Endothelial cell of umbilical vein (primary cell): ENCODE measurements around the gene SDC4. TPM values are rescaled to one million over a fixed set of nuclear protein-coding genes. Genes with fewer than 3 reads are reported as not detected.

Experiments used
- BruUV-seq: library from RNA; stranded (reverse); fragments of 400-500 nt; replicated peaks from 2 replicates; lab custom pipeline; 2021; lab: Mats Ljungman, UMichigan
- CTCF ChIA-PET: fragments of 300-600, 350-600 bp; sonication (Branson Sonifier 250); formaldehyde crosslinking; loops from one replicate; lab custom pipeline; 2021; ENCODE audit warnings: antibody characterized with exemption, inconsistent platforms; lab: Charles Lee
- POLR2A ChIA-PET: fragments of 300-600, 350-600 bp; sonication (Branson Sonifier 250); formaldehyde crosslinking; loops from one replicate; lab custom pipeline; 2021; ENCODE audit warnings: antibody characterized with exemption, inconsistent platforms; lab: Charles Lee
- DNase-seq: peaks from one replicate; pipeline ENCODE4 v3.0.0-alpha.2; 2011; ENCODE audit warnings: low read depth, low spot score
- FAIRE-seq: peaks from 2 replicates; lab custom pipeline; 2011; peaks lifted over from hg19 to GRCh38; lab: Jason Lieb, UNC
- H2AFZ ChIP-seq: 2 replicates; pipeline ENCODE4 v1.6.0; 2012; ENCODE audit warnings: low read depth, low read length, control low read depth, inconsistent platforms
- H3K27ac ChIP-seq: 2 replicates; pipeline ENCODE4 v1.5.1; 2011; ENCODE audit warnings: low read depth, mild to moderate bottlenecking, control low read depth, low read length, moderate library complexity; ENCODE audit not compliant: insufficient read depth
- H3K27me3 ChIP-seq, 2 experiments: 2 replicates each; pipeline versions ENCODE4 v1.6.0 to v1.6.1; 2011; ENCODE audit warnings: low read length in 2 of 2, mixed read lengths in 1 of 2; ENCODE audit not compliant: control insufficient read depth in 2 of 2, insufficient read depth in 2 of 2
- H3K36me3 ChIP-seq, 2 experiments: 2 replicates in 1 of 2; 3 replicates in 1 of 2; pipeline ENCODE4 v1.5.1; 2011; ENCODE audit warnings: low read length in 2 of 2, mild to moderate bottlenecking in 1 of 2, moderate library complexity in 1 of 2; ENCODE audit not compliant: control insufficient read depth in 2 of 2, insufficient read depth in 2 of 2; ENCODE audit errors: extremely low read depth in 1 of 2
- H3K4me1 ChIP-seq: 3 replicates; pipeline ENCODE4 v1.5.1; 2011; ENCODE audit warnings: mild to moderate bottlenecking, low read length; ENCODE audit not compliant: control insufficient read depth, insufficient read depth; ENCODE audit errors: extremely low read depth
- H3K4me2 ChIP-seq: 2 replicates; pipeline ENCODE4 v1.6.1; 2011; ENCODE audit warnings: low read length, control low read depth, mixed read lengths; ENCODE audit not compliant: insufficient read depth
- H3K4me3 ChIP-seq, 3 experiments: fragments of 200-600 bp in 1 of 3; sonication (generic), shearing (Covaris generic) in 1 of 3; replicated peaks in 1 of 3; 2 replicates each; pipeline ENCODE4 v1.5.1; 2011 to 2016; ENCODE audit warnings: control low read depth in 3 of 3, low read length in 3 of 3, mild to moderate bottlenecking in 2 of 3, inconsistent platforms in 1 of 3, low read depth in 1 of 3, moderate library complexity in 1 of 3; ENCODE audit not compliant: insufficient read depth in 1 of 3
- H3K79me2 ChIP-seq: 2 replicates; pipeline ENCODE4 v1.6.0; 2012; ENCODE audit warnings: low read length, inconsistent platforms; ENCODE audit not compliant: control insufficient read depth, insufficient read depth
- H3K9ac ChIP-seq: replicated peaks from 2 replicates; pipeline ENCODE3; 2011; ENCODE audit warnings: low read length, control low read depth; ENCODE audit not compliant: insufficient read depth; ENCODE audit errors: extremely low read depth
- H3K9me1 ChIP-seq: replicated peaks from 3 replicates; pipeline ENCODE4 v1.6.0; 2011; ENCODE audit warnings: mild to moderate bottlenecking, low read length; ENCODE audit not compliant: control insufficient read depth, insufficient read depth; ENCODE audit errors: extremely low read depth
- H3K9me3 ChIP-seq: replicated peaks from 2 replicates; pipeline ENCODE4 v1.5.1; 2012; ENCODE audit warnings: low read length, inconsistent platforms; ENCODE audit not compliant: control insufficient read depth, insufficient read depth
- H4K20me1 ChIP-seq: replicated peaks from 2 replicates; pipeline ENCODE3; 2011; ENCODE audit warnings: mild to moderate bottlenecking, low read length; ENCODE audit not compliant: control insufficient read depth, insufficient read depth; ENCODE audit errors: extremely low read depth
- CTCF ChIP-seq, 2 donors: IDR thresholded peaks; 1 replicate in 1 of 2; 2 replicates in 1 of 2; pipeline ENCODE4 v1.5.1; 2011; ENCODE audit warnings: low read length in 2 of 2, mild to moderate bottlenecking in 2 of 2, moderate library complexity in 2 of 2, control low read depth in 1 of 2, inconsistent platforms in 1 of 2, low read depth in 1 of 2; ENCODE audit not compliant: insufficient read depth in 1 of 2; ENCODE audit errors: extremely low read depth in 1 of 2
- EZH2 ChIP-seq: IDR thresholded peaks from 2 replicates; pipeline ENCODE4 v1.6.1; 2012; ENCODE audit warnings: borderline replicate concordance, low read depth, mild to moderate bottlenecking, moderate library complexity, low read length, inconsistent platforms; ENCODE audit not compliant: severe bottlenecking
- FOS ChIP-seq: IDR thresholded peaks from 2 replicates; pipeline ENCODE4 v1.6.1; 2011; ENCODE audit warnings: mild to moderate bottlenecking, low read length, moderate library complexity, borderline replicate concordance; ENCODE audit not compliant: insufficient read depth
- GATA2 ChIP-seq: IDR thresholded peaks from 2 replicates; pipeline ENCODE4 v1.7.0; 2011; ENCODE audit warnings: low read depth, mild to moderate bottlenecking, moderate library complexity, mixed read lengths, low read length; ENCODE audit not compliant: insufficient read length, insufficient read depth
- JUN ChIP-seq: IDR thresholded peaks from 2 replicates; pipeline ENCODE4 v1.6.1; 2011; ENCODE audit warnings: borderline replicate concordance, low read depth; ENCODE audit not compliant: insufficient read length, insufficient read depth
- MAX ChIP-seq: IDR thresholded peaks from 2 replicates; pipeline ENCODE4 v1.6.1; 2011; ENCODE audit not compliant: insufficient read depth, insufficient read length
- MYC ChIP-seq: IDR thresholded peaks from one replicate; pipeline ENCODE4 v1.6.1; 2011; ENCODE audit warnings: mild to moderate bottlenecking, low read depth, low read length
- POLR2A ChIP-seq: IDR thresholded peaks from 2 replicates; pipeline ENCODE4 v1.6.1; 2012; ENCODE audit warnings: low read depth, mild to moderate bottlenecking, control low read depth, low read length
- POLR2AphosphoS5 ChIP-seq: IDR thresholded peaks from 2 replicates; pipeline ENCODE4 v1.6.1; 2012; ENCODE audit warnings: low read depth, mild to moderate bottlenecking, control low read depth, low read length, moderate library complexity; ENCODE audit not compliant: insufficient read depth
- dilution Hi-C: fragments of 300-500 bp; cut with MboI; formaldehyde crosslinking; loops from one replicate; pipeline ENCODE4 v1.15.0; 2019; ENCODE audit warnings: low sequenced_read_pairs; ENCODE audit not compliant: extremely low pct_ligation_motif_present
- intact Hi-C: fragments of 100-400 bp; cut with micrococcal nuclease; formaldehyde crosslinking; loops from one replicate; pipeline ENCODE4 v1.10.0; 2022
- polyA plus RNA-seq, 4 experiments: library from polyadenylated mRNA; depleted of rRNA in 3 of 4; stranded (reverse) in 3 of 4; unstranded in 1 of 4; fragments of >200 nt; gene quantifications; 2 replicates each; pipeline versions ENCODE4 v1.2.1 to v1.2.3, GENCODE V29; 2011 to 2012; ENCODE audit warnings: missing spikeins in 1 of 4
- total RNA-seq: library from RNA; stranded (reverse); gene quantifications from 2 replicates; pipeline ENCODE4 v1.2.3, GENCODE V29; 2021

Gene SDC4
- total and polyA plus RNA-seq, 2 donors (not counting 3 experiments of a cell fraction or from before 2014, with no cell fraction given), result 26.3 to 32.0 TPM

- H3K27ac ChIP-seq, result no peak overlapping the region
- dilution Hi-C loops, result no loop called here
- BruUV-seq, result no TSS peak
- no peak overlapping the region for H3K9ac ChIP-seq
- POLR2A ChIA-PET, result interaction anchor here (0.5 kb wide), 1 partner anchor 18 kb away, joined by 5 read pairs; no protein-coding TSS in a partner anchor
- CTCF ChIA-PET, result interaction anchor here (0.8 to 15.2 kb wide), 14 partner anchors 11 to 448 kb away, joined by 3 to 389 read pairs (median 8); partner anchors contain the start of gene SYS1
- DNase-seq (no peak), FAIRE-seq (no peak)
- H3K4me1 ChIP-seq, result no peaks in the 10 kb centered on the region
- H3K36me3 ChIP-seq, result peaks cover 0 to 3% of the 10 kb centered on the region in 2 experiments
- no peaks in the 10 kb centered on the region for H3K79me2 ChIP-seq
- intact Hi-C loops, result loop anchor here (1.0 kb wide), 2 partner anchors 113 to 127 kb away; no protein-coding TSS in a partner anchor
- H4K20me1 ChIP-seq, result no peaks in the 10 kb centered on the region
- no peaks in the 10 kb centered on the region for H3K9me3 ChIP-seq
- no peak overlapping the region for H2AFZ ChIP-seq
- no peak overlapping the region for H3K4me3 ChIP-seq
- H3K9me1 ChIP-seq, result no peaks in the 10 kb centered on the region
- no peak for TF ChIP-seq POLR2A
- no peak for TF ChIP-seq MAX
- TF ChIP-seq JUN, result no peak
- TF ChIP-seq EZH2, result no peak
- no peak for TF ChIP-seq MYC
- no peak for TF ChIP-seq POLR2AphosphoS5
- no peak for TF ChIP-seq CTCF (IDR thresholded peaks at IDR 0.05; ENCODE audit: extremely low read depth in 1 of 2, insufficient read depth in 1 of 2, low read depth in 1 of 2, low read length in 2 of 2)
- TF ChIP-seq FOS, result no peak
- no peak for TF ChIP-seq GATA2
- H3K27me3 ChIP-seq, result no peaks in the 10 kb centered on the region
- no peak overlapping the region for H3K4me2 ChIP-seq
Observed at GRCh38 chr20:45323731-45324130, 24.5 kb downstream of the SDC4 start.
